DOHH2 (cell line): ENCODE measurements around the gene PRPS1.

Experiments used
- CTCF ChIP-seq: fragments of 200-600 bp; sonication (generic); IDR thresholded peaks from one replicate; pipeline ENCODE4 v1.5.1; 2014; ENCODE audit warnings: antibody characterized with exemption, mild to moderate bottlenecking, low read depth, low read length; ENCODE audit not compliant: poor library complexity, severe bottlenecking
- EZH2phosphoT487 ChIP-seq: fragments of 200-600 bp; sonication (generic); IDR thresholded peaks from 2 replicates; pipeline ENCODE4 v1.6.1; 2017; ENCODE audit warnings: borderline replicate concordance, mild to moderate bottlenecking, antibody characterized with exemption, low read length, moderate library complexity, mixed read lengths

- TF ChIP-seq CTCF (no peak), EZH2phosphoT487 (no peak)
Measured at GRCh38 chrX:107597791-107598190, 30.5 kb upstream of the PRPS1 start.
